ENCODE data around the gene SPTLC2.

SPTLC2 gene

GRCh38 chr14:77498984-77499527 is 117.4 kb downstream of the SPTLC2 start:
- no peak for DNase-seq

- DNase-seq = no peak
Measured at GRCh38 chr14:77498120-77498979, 118.1 kb downstream of the SPTLC2 start, which contains the start of gene ISM2. TSS of gene ISM2 (minus strand) at chr14:77498816. CDS start at chr14:77498793, 23 bp downstream.

DNA sequence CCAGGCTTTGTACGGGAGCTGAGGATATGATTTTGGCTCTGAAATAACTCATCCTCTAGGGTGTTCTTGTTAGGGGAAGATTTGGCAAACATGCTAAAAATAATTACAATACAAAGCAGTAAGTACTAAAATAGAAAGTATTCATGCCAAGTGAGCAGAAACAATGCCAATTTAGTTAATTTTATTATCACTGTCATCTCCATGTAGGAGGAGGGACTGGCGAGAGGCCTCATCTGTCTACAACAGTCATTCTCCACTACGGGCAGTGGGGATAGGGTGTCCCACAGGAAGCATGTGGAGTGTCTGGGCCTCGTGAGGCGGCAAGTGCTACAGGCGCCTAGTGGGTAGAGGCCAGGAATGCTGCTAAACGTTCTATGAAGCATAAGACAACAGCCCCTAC is 121.1 kb downstream of the SPTLC2 start:
- no peak for DNase-seq

DNA sequence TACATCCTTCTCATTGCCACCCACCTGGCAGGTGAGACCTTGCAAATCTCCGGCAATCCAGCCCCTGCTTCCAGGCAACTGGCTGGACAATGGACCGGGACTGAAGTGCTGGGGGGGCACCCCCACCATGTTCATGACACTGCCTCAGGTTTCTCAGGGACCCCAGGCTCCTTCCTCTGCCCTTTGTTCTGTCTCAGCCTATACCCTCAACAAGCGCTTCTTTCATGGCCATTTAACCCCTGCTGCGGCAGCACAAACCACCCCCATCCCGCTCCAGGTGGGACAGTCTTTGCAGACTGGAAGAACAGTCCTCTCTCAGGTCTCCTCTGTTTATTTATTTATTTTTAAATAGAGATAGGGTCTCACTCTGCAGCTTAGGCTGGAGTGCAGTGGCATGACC is 125.4 kb downstream of the SPTLC2 start:
- no peak for DNase-seq

DNA sequence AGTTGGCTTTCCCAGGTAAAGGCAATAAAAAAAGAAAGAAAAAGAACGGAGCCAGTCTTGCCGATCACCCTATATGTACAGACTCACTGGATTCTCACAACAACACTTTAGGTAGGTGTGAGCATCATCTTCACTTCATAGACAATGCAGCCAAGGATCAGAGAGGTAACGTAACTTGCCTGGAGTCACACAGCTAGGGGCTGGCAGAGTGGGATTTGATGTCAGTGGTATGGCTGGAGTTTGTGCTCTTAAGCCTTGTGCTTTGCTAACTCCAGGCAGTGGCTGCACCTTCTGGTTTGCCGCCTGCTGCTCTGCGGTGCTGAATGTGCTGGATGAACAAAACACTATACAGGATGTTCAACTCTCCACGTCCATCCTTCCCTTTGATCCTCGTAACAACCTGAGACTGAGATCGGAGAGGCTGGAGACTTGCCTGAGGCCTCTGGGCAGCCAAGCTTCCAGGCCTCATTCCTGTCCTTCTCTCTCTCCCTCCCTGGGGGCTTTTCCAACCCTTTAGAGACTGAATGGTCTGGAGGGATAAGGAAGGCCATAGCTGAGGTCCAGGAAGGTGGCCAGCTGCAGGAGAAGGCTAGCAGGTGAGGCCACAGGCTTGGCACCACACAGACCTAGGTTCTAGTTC is 126.0 kb downstream of the SPTLC2 start:
- DNase-seq = no peak

- DNase-seq = no peak
Measured at GRCh38 chr14:77489041-77489440, 127.4 kb downstream of the SPTLC2 start.

GRCh38 chr14:77488558-77488957 is 127.9 kb downstream of the SPTLC2 start:
- DNase-seq = no peak

DNA sequence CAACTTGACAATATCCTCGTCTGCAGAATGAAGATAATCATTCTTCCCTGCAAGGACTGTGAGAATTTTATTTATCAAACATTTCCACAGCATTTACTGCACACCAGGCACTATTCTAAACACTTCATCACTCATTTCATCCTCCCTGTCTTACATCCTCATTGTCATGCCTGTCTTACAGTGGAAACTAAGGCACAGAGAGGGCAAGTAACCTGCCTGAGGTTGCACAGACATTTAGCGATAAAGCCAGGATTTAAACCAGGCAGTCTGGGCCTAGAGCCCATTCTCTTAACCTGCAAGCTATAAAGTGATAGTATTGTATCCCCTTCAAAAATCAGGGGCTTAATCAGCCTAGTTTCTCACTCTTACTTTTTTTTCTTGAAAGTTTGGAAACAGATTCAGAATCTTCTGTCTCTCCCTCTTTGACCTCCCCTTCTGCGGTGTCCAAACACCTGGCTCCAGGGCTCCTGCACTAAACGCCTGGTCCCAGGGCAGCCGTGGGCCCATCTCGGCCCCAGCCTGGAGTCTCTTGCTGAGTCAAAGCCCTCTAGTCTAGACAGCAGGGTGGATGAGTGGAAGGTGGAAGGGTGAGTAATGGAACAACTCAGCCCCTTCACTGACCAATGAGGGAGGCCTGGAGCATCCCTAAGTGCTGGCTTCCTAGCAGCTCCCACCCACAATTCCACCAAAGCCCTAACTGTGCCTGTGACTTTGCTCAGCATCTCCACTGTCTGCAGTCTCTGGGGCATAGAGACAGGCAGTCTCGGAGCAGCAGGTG is 130.3 kb downstream of the SPTLC2 start:
- DNase-seq = no peak

GRCh38 chr14:77485256-77485655 is 131.2 kb downstream of the SPTLC2 start:
- no peak for DNase-seq

DNA sequence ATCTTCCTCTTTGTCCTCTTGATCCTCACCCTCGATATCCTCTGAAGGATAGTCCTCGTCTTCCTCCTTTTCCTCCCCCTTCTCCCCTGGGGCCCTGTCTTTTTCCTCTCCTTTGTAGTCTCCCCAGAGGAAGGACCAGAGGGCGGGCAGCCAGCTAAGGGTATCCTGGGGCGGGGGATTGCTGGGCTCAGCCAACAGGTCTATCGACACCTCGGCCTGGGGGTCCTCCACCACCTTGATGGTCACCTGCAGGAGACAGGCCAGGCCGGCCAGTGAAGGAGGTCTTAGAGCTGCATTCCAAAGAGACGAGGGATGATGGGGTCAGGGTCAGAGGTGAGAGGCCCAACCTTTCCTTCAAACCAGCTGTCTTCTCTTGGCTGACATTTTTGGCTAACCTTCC is 134.0 kb downstream of the SPTLC2 start:
- DNase-seq = no peak

GRCh38 chr14:77478796-77479195 is 137.6 kb downstream of the SPTLC2 start:
- DNase-seq = no peak

- DNase-seq = no peak
Measured at GRCh38 chr14:77478029-77478428, 138.4 kb downstream of the SPTLC2 start.

GRCh38 chr14:77475432-77476115 is 140.9 kb downstream of the SPTLC2 start:
- no peak for DNase-seq

- no peak for DNase-seq
Measured at GRCh38 chr14:77474479-77475177, 141.8 kb downstream of the SPTLC2 start.

GRCh38 chr14:77473921-77474320 is 142.5 kb downstream of the SPTLC2 start:
- DNase-seq = no peak

DNA sequence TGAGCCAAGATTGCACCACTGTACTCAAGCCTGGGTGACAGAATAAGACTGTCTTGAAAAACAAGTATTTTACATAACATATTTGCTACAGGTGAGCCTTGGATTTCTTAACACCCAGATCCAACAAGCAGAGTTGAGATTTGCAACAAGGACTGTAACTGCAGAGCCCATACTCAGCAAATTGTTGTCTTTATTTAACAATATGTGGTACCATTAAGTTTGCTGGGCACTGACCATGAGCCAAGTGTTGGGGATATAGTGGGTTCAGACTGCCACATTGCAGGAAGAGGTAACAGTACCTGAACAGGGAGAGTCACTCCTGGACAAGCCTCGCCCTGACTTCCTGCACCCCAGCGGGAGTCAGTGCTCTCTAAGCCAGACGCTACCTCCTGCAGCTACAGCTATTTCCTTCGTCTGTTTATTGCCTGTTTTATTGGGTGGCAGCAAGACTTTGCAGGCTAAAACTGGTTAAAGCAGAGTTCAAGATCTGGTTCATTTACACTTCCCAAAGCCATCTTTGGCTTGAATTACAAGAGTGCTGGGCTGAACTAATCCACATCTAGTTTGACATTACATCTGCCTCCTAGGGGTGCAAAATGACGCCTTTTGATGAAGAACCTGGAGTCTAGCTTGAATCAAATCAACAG is 146.1 kb downstream of the SPTLC2 start:
- no peak for DNase-seq

DNA sequence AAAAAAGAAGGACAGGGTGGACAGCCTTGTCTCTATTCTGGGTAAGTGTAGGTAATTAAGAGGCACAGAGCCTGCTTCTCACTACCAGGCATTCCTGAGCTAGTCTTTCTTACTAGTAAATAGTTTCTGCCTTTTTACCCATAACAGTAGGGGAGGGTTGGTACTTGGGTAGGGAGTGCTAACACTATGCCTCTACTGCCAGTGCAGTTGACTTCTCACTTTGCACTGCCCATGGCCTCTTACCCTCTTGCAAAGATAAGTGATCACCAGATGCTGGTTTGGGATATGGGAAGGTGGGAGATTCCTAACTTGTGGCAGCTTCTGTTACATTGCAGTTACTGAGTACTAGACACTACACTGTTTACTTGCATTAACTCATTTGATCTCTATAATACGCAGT is 146.9 kb downstream of the SPTLC2 start:
- DNase-seq = no peak

DNA sequence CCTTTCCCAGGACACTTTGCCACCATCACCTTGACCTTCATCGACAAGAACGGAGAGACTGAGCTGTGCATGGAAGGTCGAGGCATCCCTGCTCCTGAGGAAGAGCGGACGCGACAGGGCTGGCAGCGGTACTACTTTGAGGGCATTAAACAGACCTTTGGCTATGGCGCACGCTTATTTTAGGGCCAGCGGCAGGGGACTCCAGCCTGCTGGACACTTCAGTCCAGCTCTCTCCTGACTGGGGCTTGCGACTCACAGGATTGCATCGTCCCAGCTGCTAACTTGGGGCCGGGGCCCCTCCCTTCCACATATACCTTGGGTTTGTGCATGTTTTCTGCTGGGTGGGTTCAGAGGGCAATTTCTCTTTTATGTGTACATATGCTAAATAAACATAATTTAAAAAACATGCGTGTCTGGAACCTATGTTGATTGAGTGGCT is 147.4 kb downstream of the SPTLC2 start:
- no peak for DNase-seq

- DNase-seq = no peak
Measured at GRCh38 chr14:77467801-77468200, 148.6 kb downstream of the SPTLC2 start.

DNA sequence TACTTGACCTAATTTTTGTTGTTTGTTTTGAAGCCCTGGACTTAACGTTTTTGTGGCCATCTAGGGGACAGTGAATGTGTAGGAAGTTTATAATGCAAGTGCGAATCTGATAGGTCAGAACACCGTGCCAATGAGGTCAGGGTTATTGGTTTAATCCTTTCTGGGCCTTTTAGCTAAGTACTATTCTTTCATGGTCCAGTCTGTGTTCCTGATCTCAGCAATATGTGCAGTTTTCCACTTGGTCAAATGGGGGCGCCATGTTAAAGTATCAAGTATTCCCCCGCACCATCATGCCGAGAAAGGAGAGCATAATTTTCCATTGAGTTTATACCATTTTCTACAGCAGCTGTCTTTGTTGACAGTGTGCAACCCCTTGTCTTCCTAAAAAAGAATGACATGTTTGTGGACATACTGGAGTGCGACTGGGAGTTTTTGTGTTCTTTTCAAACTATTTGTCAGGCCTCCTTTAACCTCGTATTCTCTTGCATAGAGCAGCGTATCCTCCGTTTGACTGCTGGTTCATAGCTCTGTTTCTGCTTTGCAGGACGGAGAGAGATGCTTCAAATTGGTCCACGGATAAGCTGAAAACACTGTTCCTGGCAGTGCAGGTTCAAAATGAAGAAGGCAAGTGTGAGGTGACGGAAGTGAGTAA is 157.2 kb downstream of the SPTLC2 start:
- peak; percentile 51 for DNase-seq

Data from CD4-positive, alpha-beta T cell treated with Interleukin-4 for 4 hours (primary cell).